Measurements from ENCODE around the gene GLYATL1B. TPM values are rescaled to one million over a fixed set of nuclear protein-coding genes. Genes with fewer than 3 reads are reported as not detected.
"Not testable (repeated sequence)": the region's sequence is repeated elsewhere in the genome, so short reads cannot be mapped to it uniquely, and the experiment has no call there.

GLYATL1B gene
- total RNA-seq (2013) = not detected
- polyA plus RNA-seq = not detected
- not detected in 2 replicates for polyA minus RNA-seq
- total RNA-seq = 0 to 0.69 (median 0) reads per million in 11 experiments

GRCh38 chr11:59086007-59086406, at the start of gene GLYATL1B:
Gene GLYATL1B, plus strand, starts transcription at chr11:59086307. Its CDS starts 0 bp downstream, at chr11:59086307.
- H3K9ac ChIP-seq (ENCODE audit: insufficient read depth, low read length, poor library complexity, severe bottlenecking); H3K36me3 ChIP-seq (replicated peaks in 1 of 2; ENCODE audit: control insufficient read depth in 1 of 2, insufficient read depth in 2 of 2, low read length in 2 of 2); H3K79me2 ChIP-seq (ENCODE audit: insufficient read depth, low read length); H3K27me3 Mint-ChIP-seq (ENCODE audit: low read depth in 3 of 3); H3K27me3 ChIP-seq (ENCODE audit: control insufficient read depth in 2 of 2, insufficient read depth in 2 of 2, low read length in 2 of 2); H3K4me2 ChIP-seq (replicated peaks; ENCODE audit: extremely low read depth, low read length, poor library complexity, severe bottlenecking); H2AFZ ChIP-seq (ENCODE audit: insufficient read depth, low read depth, low read length, poor library complexity, severe bottlenecking); H3K27ac Mint-ChIP-seq; H3K4me3 Mint-ChIP-seq; H3K9me3 ChIP-seq (replicated peaks in 1 of 2; ENCODE audit: control insufficient read depth in 1 of 2, insufficient read depth in 1 of 2, low read length in 2 of 2); H3K36me3 Mint-ChIP-seq; H3K27ac ChIP-seq (ENCODE audit: low read depth in 1 of 2, low read length in 2 of 2); H3K4me3 ChIP-seq (replicated peaks in 1 of 3; ENCODE audit: low read depth in 2 of 3, low read length in 3 of 3); H3K4me1 ChIP-seq (ENCODE audit: control insufficient read depth in 1 of 2, insufficient read depth in 2 of 2, low read length in 2 of 2); H4K20me1 ChIP-seq (ENCODE audit: insufficient read depth, low read length); DNase-seq; H3K9me3 Mint-ChIP-seq; intact Hi-C loops (cut with micrococcal nuclease); H3K4me1 Mint-ChIP-seq: not testable (repeated sequence)
- 95% methylated on average over 2 of the region's 5 CpGs for WGBS (ENCODE audit: insufficient coverage)

- H3K27me3 ChIP-seq (ENCODE audit: control insufficient read depth in 2 of 2, insufficient read depth in 2 of 2, low read length in 2 of 2); H3K4me2 ChIP-seq (replicated peaks; ENCODE audit: extremely low read depth, low read length, poor library complexity, severe bottlenecking); H3K36me3 ChIP-seq (replicated peaks in 1 of 2; ENCODE audit: control insufficient read depth in 1 of 2, insufficient read depth in 2 of 2, low read length in 2 of 2); H3K4me3 Mint-ChIP-seq; H3K79me2 ChIP-seq (ENCODE audit: insufficient read depth, low read length); H4K20me1 ChIP-seq (ENCODE audit: insufficient read depth, low read length); H3K27ac Mint-ChIP-seq; H3K27ac ChIP-seq (ENCODE audit: low read depth in 1 of 2, low read length in 2 of 2); H3K9me3 Mint-ChIP-seq; H3K9ac ChIP-seq (ENCODE audit: insufficient read depth, low read length, poor library complexity, severe bottlenecking); H3K36me3 Mint-ChIP-seq; H3K4me3 ChIP-seq (replicated peaks in 1 of 3; ENCODE audit: low read depth in 2 of 3, low read length in 3 of 3); H3K9me3 ChIP-seq (replicated peaks in 1 of 2; ENCODE audit: control insufficient read depth in 1 of 2, insufficient read depth in 1 of 2, low read length in 2 of 2); intact Hi-C loops (cut with micrococcal nuclease); H2AFZ ChIP-seq (ENCODE audit: insufficient read depth, low read depth, low read length, poor library complexity, severe bottlenecking); H3K4me1 ChIP-seq (ENCODE audit: control insufficient read depth in 1 of 2, insufficient read depth in 2 of 2, low read length in 2 of 2); H3K27me3 Mint-ChIP-seq (ENCODE audit: low read depth in 3 of 3); H3K4me1 Mint-ChIP-seq; DNase-seq: not testable (repeated sequence)
- WGBS (ENCODE audit: insufficient coverage) = no CpG with 5 or more reads among the region's 2 CpGs
Measured at GRCh38 chr11:59036542-59036941, 49.6 kb upstream of the GLYATL1B start.

GRCh38 chr11:59037434-59037833, 48.7 kb upstream of the GLYATL1B start:
- H3K9me3 Mint-ChIP-seq; DNase-seq; H3K79me2 ChIP-seq (ENCODE audit: insufficient read depth, low read length); H3K27ac Mint-ChIP-seq; H3K9ac ChIP-seq (ENCODE audit: insufficient read depth, low read length, poor library complexity, severe bottlenecking); H3K36me3 ChIP-seq (replicated peaks in 1 of 2; ENCODE audit: control insufficient read depth in 1 of 2, insufficient read depth in 2 of 2, low read length in 2 of 2); intact Hi-C loops (cut with micrococcal nuclease); H2AFZ ChIP-seq (ENCODE audit: insufficient read depth, low read depth, low read length, poor library complexity, severe bottlenecking); H3K4me3 Mint-ChIP-seq; H3K4me2 ChIP-seq (replicated peaks; ENCODE audit: extremely low read depth, low read length, poor library complexity, severe bottlenecking); H3K4me3 ChIP-seq (replicated peaks in 1 of 3; ENCODE audit: low read depth in 2 of 3, low read length in 3 of 3); H3K36me3 Mint-ChIP-seq; H3K27me3 ChIP-seq (ENCODE audit: control insufficient read depth in 2 of 2, insufficient read depth in 2 of 2, low read length in 2 of 2); H3K4me1 ChIP-seq (ENCODE audit: control insufficient read depth in 1 of 2, insufficient read depth in 2 of 2, low read length in 2 of 2); H3K27me3 Mint-ChIP-seq (ENCODE audit: low read depth in 3 of 3); H3K4me1 Mint-ChIP-seq; H3K9me3 ChIP-seq (replicated peaks in 1 of 2; ENCODE audit: control insufficient read depth in 1 of 2, insufficient read depth in 1 of 2, low read length in 2 of 2); H3K27ac ChIP-seq (ENCODE audit: low read depth in 1 of 2, low read length in 2 of 2); H4K20me1 ChIP-seq (ENCODE audit: insufficient read depth, low read length): not testable (repeated sequence)
- no CpG with 5 or more reads among the region's 1 CpG for WGBS (ENCODE audit: insufficient coverage)

Data from CD14-positive monocyte (primary cell).